ENCODE data around the gene CCRL2.

DNA sequence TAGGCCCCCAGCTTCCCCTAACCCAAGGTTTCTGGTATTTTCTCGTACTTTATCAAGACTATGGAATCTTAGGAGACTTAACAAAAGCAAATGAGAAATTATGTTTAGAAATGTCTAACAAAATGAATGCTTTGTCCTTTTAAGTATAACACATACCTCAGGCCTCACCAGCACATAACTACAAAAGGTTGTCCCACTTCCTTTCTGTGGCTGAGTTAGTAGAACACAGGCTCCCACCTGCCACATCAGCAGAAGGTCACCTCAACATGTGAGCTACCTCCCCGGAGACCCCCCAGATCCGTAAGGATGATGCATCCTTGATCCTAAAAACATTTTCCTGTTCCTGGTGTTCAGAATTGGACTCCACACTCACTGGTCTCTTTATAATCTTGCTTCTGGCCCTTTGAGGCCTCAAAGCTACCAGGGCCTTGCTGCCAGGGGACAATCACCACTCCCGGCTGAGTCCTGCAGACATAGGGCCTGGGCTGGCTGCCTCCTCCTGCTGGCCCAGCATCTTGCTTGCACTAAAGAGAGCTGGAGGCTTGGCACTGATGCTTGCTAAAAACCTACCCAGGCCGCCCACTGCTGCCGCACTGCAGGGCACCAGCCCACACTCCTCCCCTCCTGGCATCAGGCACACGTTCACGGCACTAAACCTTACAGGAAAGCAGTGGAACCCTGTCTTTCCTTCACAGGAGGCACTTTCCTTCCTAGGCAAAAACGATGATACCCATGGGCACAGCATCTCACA lies 2.9 kb downstream of the CCRL2 start:
- TF ChIP-seq KAT8 (IDR thresholded peaks at IDR 0.05; ENCODE audit: low read depth) (no peak), HCFC1 (IDR thresholded peaks at IDR 0.05; ENCODE audit: low read depth, low read length) (no peak), SPI1 (IDR thresholded peaks at IDR 0.05; ENCODE audit: borderline replicate concordance, low read depth, low read length) (no peak), POLR2AphosphoS2 (IDR thresholded peaks at IDR 0.05; ENCODE audit: low read length) (no peak)
